Cerebellar cortex (tissue), 1 donor: ENCODE results near the gene TMEM272.

Experiments
- DNase-seq: peaks from one replicate; pipeline ENCODE4 v3.0.0-alpha.2; 2015; ENCODE audit warnings: low spot score

The TMEM272 gene

DNA sequence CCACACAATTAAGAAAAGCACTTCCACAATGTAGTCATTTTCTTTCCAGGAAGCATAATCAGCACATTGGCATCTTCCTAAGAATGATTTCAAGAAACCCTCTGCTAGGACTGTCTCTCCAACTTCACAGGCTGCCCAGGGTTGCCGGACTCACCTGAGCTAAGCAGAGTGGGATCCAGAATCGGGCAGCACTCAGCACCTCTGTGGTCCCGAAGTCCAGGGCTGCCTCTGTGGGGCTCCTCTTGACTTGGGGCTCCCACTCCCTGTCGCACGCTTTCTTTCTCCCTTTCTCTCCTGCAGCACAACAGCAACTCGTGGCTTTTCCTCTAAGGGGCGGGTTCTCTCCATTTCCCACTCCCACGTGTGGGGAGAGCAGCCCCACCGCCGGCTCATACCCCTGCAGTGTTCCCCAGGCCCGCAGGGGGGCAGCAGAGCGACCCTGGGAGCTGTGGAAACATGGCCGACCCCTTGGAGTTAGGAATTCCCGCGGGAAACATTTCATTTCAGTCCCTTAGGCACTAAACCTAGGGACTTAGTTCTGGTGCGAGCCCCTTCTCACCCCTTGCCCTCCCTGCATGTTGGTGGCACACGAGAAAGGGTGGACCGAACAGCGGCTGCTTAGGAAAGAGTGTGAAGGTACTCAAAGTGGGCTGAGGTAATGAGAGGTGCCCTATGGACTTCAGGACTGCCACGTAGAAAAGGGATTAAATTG lies at the start of gene TMEM272:
TMEM272 (minus strand) TSS at position 316 of the 712 bp plus-strand sequence. CDS start 6,647 bp downstream, outside the sequence.
- peak; percentile 38 for DNase-seq

GRCh38 chr13:51894239-51894638 lies 49.3 kb upstream of the TMEM272 start:
- DNase-seq = no peak

DNA sequence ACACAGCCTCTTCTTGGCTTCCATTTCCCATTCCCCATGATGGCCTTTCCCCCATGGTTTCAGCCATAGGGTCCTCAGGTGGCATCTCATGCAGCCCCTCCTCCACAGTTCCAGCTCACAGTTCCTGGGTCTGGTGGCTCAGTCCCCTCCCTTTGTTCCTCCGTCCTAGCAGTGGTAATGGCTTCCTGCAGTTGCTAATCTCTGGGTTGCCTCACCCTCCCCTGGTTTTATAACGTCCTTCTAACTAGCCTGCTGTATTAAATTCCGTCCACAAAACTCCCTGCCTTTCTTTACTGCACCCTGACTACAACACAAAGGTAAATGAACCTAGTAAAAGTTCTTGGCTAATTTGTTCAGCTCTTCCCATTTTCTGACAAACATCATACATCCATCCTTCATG lies 47.7 kb upstream of the TMEM272 start:
- no peak for DNase-seq

DNA sequence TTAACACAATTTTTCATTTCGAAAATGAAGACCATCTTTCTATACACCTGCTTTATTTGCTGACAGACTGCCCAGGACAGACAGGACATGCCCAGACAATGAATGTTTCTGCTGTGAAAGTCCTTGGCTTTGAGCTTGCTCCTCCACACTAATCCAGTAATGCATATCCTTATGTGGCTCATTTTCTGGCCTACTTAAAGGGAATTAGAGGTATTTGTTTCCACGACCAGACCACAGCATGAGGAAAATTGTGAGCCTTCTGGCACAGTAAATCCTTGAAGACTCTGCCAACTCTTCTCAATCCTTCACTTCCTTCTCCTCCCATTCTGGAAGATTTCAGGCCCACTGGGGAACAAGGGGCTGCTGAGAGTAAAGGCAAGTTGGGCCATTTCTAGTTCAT lies 42.5 kb upstream of the TMEM272 start:
- DNase-seq = peak; percentile 20

GRCh38 chr13:51885651-51886050 lies 40.7 kb upstream of the TMEM272 start:
- no peak for DNase-seq

DNA sequence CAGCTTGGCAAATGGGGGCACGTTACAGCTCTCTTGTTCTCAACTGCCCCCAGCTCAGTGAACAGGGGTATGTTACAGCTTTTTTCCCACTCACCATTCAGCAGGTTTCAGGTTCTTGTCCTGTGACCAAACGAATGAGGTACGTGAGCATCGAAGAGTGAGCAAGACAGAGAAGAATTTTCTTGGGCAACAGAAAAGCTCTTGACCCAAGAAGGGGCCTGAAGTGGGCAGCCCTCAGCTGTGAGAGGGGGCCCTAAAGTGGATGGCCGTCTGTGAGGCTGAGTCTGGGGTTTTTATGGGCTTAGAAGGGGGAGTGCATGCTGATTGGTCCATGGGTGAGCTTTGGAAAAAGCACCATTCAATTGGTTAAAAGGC lies 38.2 kb upstream of the TMEM272 start:
- no peak for DNase-seq

- DNase-seq = no peak
Measured at GRCh38 chr13:51882570-51883225, 37.7 kb upstream of the TMEM272 start.

- DNase-seq = no peak
Measured at GRCh38 chr13:51881296-51881695, 36.3 kb upstream of the TMEM272 start.

DNA sequence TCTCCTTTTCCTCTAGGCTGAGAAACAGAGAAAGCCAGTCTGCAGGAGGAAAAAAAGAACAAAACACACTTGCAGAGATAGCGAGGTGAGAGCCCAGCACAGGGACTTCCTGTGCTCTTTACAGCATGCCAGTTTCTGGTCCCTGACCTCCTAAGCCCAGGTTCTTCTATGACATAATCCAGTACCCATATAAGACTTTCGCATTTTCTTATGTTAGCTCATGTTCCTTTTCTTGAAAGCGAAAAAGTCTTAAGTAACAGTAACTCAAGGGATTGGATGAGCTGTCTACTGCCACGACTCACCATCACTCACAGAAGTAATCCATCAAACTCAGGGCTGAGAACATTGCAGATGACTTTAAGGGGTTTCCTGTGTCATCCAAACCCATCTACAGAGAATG lies 34.2 kb upstream of the TMEM272 start:
- DNase-seq = no peak

- no peak for DNase-seq
Measured at GRCh38 chr13:51874651-51875050, 29.7 kb upstream of the TMEM272 start.

DNA sequence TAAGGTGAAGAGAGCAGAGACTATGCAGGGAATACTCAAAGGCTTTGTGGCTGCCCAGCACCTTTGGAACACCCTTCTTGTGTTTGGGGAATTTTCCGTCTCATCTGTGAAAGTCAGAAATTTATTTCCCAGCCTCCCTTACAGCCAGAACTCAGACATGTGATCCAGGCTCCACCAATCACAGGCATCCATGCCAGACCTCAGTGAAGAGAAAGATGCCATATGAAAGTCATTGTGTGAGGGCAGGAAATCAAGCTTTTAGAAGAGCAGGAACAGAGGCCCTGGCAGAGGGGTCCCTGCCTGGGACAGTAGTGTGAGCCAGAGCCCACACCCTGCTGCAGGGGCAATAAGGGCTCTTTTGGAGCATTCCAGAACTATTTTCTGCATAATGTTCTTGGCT lies 28.9 kb upstream of the TMEM272 start:
- no peak for DNase-seq

- DNase-seq = no peak
Measured at GRCh38 chr13:51873117-51873798, 28.3 kb upstream of the TMEM272 start.

GRCh38 chr13:51870616-51871015 lies 25.6 kb upstream of the TMEM272 start:
- DNase-seq = no peak

DNA sequence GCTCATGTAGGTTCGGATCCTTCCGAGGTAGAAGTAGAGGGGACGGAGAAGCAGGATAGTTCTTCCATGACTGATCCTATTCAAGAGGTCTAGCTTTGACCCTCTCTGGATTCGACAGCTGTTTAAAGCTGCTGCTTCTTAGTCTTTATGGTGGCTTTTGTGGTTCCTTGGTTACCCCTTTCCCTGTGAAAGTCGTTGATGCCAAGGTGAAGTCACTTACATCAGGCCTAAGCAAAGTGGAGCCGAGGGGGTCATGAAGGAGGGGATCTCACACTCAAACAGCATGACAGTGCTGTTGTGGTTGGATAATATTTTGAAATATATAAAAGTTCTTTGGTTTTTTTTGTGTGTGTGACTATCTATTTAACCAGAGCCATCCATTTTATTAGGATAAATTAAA lies 24.9 kb upstream of the TMEM272 start:
- no peak for DNase-seq

- DNase-seq = no peak
Measured at GRCh38 chr13:51867062-51867461, 22.1 kb upstream of the TMEM272 start.

GRCh38 chr13:51865838-51866237 lies 20.9 kb upstream of the TMEM272 start:
- no peak for DNase-seq

DNA sequence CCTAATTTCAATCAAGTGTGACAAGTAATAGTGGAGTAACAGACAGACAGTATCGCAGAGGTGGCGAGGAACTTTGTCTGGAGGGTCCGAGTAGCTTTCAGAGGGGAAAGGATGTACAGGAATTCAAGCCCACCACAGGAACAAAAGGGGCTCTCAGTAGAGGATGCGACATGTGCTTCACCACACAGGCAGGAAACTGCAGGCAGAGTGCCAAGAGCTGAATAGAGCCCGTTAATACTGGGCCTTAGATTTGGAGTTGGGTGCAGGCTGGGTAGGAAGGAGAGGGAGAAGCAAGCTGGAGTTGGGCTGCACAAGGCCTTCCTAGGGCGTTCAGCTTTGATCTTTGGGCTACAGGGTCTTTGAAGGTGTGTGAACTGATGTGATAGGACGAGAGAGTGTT lies 18.0 kb upstream of the TMEM272 start:
- DNase-seq = no peak

DNA sequence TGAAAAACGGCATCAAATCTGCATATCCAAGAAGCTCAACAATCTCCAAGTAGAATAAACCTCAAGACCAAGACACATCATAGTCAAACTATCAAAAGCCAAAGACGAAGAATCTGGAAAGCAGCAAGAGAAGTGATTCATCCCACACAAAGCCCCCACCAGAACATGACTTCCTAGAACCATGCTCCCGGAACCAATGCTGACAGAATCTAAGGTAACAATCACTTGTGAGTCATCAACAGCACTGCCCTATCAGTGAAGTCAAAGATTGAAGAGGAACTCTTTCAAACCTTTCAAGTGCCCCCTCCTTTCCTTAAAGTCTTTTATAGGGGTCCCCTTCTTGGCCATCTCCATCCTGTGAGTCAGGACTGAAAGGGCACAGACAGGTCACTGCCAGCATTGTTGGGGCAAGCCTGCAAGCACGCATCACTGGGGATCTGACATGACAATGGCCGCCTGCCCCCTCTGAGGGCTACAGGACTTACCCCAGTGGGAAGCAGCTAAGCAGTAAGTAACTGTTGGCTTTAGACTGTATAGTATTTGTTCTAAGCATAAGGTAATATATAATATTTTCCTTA lies 16.8 kb upstream of the TMEM272 start, which contains the start of gene CCDC70:
CCDC70 (plus strand) TSS at position 247 of the 578 bp plus-strand sequence. CDS start 3,443 bp downstream, outside the sequence.
- DNase-seq = no peak

- no peak for DNase-seq
Measured at GRCh38 chr13:51858433-51859247, 13.7 kb upstream of the TMEM272 start.

DNA sequence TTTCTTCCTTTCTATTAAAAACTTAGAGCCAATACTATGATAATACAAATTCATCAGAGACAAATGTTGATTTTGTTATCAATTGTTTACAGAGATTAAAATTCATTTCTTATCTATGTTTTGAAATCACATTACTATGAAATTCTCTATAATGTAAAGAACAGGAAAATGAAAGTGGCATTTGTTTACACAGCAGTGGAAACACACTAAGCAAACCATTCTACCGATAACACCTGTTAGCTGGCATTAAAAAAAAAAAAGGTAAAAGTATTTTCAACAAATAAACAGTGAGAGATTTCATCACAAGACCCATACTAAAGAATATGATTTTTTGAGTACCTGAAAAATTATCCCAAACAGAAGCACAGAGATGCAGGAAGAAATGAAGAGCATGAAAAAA lies 12.0 kb upstream of the TMEM272 start:
- DNase-seq = no peak

DNA sequence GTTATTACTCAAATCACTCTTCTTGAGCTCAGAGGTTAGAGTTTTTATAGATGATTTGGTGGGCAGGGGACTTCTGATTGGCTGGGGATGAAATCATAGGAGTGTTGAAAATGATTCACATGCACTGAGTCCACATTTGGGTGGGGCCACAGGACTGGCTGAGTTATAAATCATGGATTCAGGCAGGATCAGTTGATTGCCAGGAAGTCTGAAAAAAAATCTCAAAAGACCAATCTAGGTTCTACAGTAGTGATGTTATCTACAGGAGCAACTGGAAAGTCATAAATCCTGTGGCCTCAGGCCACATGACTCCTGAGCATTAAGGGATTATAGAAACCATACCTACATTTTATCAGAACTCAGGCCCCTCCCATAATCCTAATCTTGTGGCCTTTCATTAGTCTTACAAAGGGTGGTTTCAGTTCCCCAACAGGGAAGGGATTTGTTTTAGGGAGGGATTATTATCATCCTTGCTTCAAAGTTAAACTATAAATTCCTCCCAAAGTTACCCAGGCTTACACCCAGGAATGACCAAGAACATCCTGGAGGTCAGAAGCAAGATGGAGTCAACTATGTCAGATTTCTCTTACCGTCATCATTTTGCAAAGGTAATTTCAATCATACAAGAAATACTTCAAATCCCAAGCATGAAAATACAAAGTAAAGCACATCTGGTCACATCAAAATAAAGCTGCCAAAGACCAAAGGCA lies 11.2 kb upstream of the TMEM272 start:
- no peak for DNase-seq
